Astrocyte (in vitro differentiated cells and primary cell): ENCODE results near the gene REG3G. TPM values are rescaled to one million over a fixed set of nuclear protein-coding genes. Genes with fewer than 3 reads are reported as not detected.

ENCODE experiments used
- DNase-seq: peaks from one replicate; pipeline ENCODE4 v3.0.0-alpha.2; 2010; ENCODE audit warnings: low read depth
- FAIRE-seq: peaks from 2 replicates; lab custom pipeline; 2011; peaks lifted over from hg19 to GRCh38; lab: Jason Lieb, UNC
- H2AFZ ChIP-seq: 2 replicates; pipeline ENCODE4 v1.6.0; 2012; ENCODE audit warnings: low read depth, low read length, inconsistent platforms
- H3K27ac ChIP-seq: 2 replicates; pipeline ENCODE4 v1.5.1; 2011; ENCODE audit warnings: low read depth, low read length, inconsistent platforms
- H3K27me3 ChIP-seq: 2 replicates; pipeline ENCODE4 v1.6.0; 2011; ENCODE audit warnings: low read length, inconsistent platforms; ENCODE audit not compliant: insufficient read depth
- H3K36me3 ChIP-seq: 2 replicates; pipeline ENCODE4 v1.5.1; 2011; ENCODE audit warnings: low read length, inconsistent platforms; ENCODE audit not compliant: insufficient read depth
- H3K4me1 ChIP-seq: 2 replicates; pipeline ENCODE4 v1.5.1; 2011; ENCODE audit warnings: low read length, inconsistent platforms; ENCODE audit not compliant: insufficient read depth
- H3K4me2 ChIP-seq: 2 replicates; pipeline ENCODE4 v1.6.0; 2012; ENCODE audit warnings: low read length, inconsistent platforms
- H3K4me3 ChIP-seq: 2 replicates; pipeline ENCODE4 v1.5.1; 2011; ENCODE audit warnings: low read depth, mild to moderate bottlenecking, low read length, inconsistent platforms; ENCODE audit not compliant: insufficient read depth
- H3K79me2 ChIP-seq: 2 replicates; pipeline ENCODE4 v1.6.0; 2012; ENCODE audit warnings: mild to moderate bottlenecking, low read length, inconsistent platforms; ENCODE audit not compliant: insufficient read depth
- H3K9ac ChIP-seq: 2 replicates; pipeline ENCODE4 v1.6.0; 2012; ENCODE audit warnings: mild to moderate bottlenecking, low read length, inconsistent platforms
- H3K9me3 ChIP-seq: 2 replicates; pipeline ENCODE4 v1.5.1; 2012; ENCODE audit warnings: low read depth, mild to moderate bottlenecking, low read length, inconsistent platforms; ENCODE audit not compliant: insufficient read depth
- H4K20me1 ChIP-seq: 2 replicates; pipeline ENCODE4 v1.6.0; 2012; ENCODE audit warnings: low read length, inconsistent platforms; ENCODE audit not compliant: insufficient read depth
- H3K27ac Mint-ChIP-seq: one replicate; pipeline ENCODE4 v1.8.0; 2021; ENCODE audit warnings: mild to moderate bottlenecking, mixed read lengths; ENCODE audit not compliant: unreplicated experiment
- H3K27me3 Mint-ChIP-seq: one replicate; pipeline ENCODE4 v1.8.0; 2021; ENCODE audit warnings: low read depth, mixed read lengths; ENCODE audit not compliant: unreplicated experiment
- H3K36me3 Mint-ChIP-seq: one replicate; pipeline ENCODE4 v1.8.0; 2021; ENCODE audit warnings: low read depth, mixed read lengths; ENCODE audit not compliant: unreplicated experiment
- H3K4me1 Mint-ChIP-seq: one replicate; pipeline ENCODE4 v1.8.0; 2021; ENCODE audit warnings: low read depth, mixed read lengths; ENCODE audit not compliant: unreplicated experiment
- H3K4me3 Mint-ChIP-seq: one replicate; pipeline ENCODE4 v1.8.0; 2021; ENCODE audit warnings: mild to moderate bottlenecking, moderate library complexity, mixed read lengths; ENCODE audit not compliant: unreplicated experiment
- H3K9me3 Mint-ChIP-seq: one replicate; pipeline ENCODE4 v1.8.0; 2021; ENCODE audit warnings: mild to moderate bottlenecking, mixed read lengths; ENCODE audit not compliant: unreplicated experiment
- EZH2 ChIP-seq: IDR thresholded peaks from 2 replicates; pipeline ENCODE4 v1.6.1; 2012; ENCODE audit warnings: mild to moderate bottlenecking, low read length, inconsistent platforms; ENCODE audit not compliant: insufficient read depth
- total RNA-seq: library from RNA; stranded (reverse); gene quantifications from 2 replicates; pipeline ENCODE4 v1.2.1, GENCODE V29; 2021
- TF ChIP-seq, protein P1 (sequence below): IDR thresholded peaks from 2 replicates; pipeline ENCODE4 v1.5.1; 2011; ENCODE audit warnings: low read depth, mild to moderate bottlenecking, inconsistent platforms, low read length, moderate library complexity; ENCODE audit not compliant: insufficient read depth

REG3G gene
- total RNA-seq, 1 donor from 2014 or later: not detected

DNA sequence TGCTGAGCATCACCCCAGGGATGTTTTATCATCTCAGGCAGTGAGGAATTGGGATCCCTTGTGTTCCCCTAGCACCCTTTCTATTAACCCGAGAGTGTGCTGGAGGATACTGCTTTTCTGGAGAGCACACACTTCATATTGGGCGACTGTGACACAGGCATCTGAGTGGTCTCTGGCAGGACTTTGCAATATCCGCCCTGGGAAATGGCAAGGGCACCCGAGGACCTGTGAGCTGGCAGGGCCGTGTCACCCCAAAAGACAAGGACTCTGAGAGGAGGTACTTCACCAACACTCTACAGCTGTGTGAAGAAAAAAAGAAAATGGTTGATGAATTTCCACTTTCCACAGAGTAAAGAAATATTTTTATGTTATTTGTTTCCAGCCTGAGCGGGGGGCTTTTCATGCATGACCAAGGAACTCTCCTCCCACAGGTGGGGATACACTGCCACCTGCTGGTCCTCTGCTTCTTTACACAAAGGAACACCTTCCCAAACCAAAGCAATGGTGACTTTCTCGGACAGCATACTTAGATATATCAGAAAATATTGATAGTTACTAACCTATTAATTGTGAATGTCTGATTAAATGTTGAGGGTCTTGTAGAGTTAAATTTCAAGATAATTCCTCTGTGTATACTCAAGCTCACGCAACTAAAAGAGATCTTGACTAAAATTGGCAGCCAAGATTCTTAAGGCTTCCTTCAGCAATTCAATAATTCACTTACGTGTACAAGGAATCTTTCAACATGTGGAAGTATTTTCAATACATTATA is 45.9 kb upstream of the REG3G start:
- no peaks in the 10 kb centered on the region for H3K4me1 ChIP-seq
- H3K4me3 ChIP-seq: no peak overlapping the region
- H3K9me3 ChIP-seq: no peaks in the 10 kb centered on the region
- no peak overlapping the region for H2AFZ ChIP-seq
- no peak for DNase-seq
- Mint-ChIP-seq H3K27me3 (no peaks in the 10 kb centered on the region), H3K4me3 (no peak overlapping the region), H3K9me3 (no peaks in the 10 kb centered on the region), H3K4me1 (peaks cover 6% of the 10 kb centered on the region), H3K27ac (no peak overlapping the region), H3K36me3 (no peaks in the 10 kb centered on the region)
- H3K79me2 ChIP-seq: no peaks in the 10 kb centered on the region
- TF ChIP-seq, protein P1, sequence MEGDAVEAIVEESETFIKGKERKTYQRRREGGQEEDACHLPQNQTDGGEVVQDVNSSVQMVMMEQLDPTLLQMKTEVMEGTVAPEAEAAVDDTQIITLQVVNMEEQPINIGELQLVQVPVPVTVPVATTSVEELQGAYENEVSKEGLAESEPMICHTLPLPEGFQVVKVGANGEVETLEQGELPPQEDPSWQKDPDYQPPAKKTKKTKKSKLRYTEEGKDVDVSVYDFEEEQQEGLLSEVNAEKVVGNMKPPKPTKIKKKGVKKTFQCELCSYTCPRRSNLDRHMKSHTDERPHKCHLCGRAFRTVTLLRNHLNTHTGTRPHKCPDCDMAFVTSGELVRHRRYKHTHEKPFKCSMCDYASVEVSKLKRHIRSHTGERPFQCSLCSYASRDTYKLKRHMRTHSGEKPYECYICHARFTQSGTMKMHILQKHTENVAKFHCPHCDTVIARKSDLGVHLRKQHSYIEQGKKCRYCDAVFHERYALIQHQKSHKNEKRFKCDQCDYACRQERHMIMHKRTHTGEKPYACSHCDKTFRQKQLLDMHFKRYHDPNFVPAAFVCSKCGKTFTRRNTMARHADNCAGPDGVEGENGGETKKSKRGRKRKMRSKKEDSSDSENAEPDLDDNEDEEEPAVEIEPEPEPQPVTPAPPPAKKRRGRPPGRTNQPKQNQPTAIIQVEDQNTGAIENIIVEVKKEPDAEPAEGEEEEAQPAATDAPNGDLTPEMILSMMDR: peak; percentile 75
- no peak for TF ChIP-seq EZH2
- H3K27me3 ChIP-seq: no peaks in the 10 kb centered on the region
- H3K4me2 ChIP-seq: no peak overlapping the region
- no peak for FAIRE-seq
- no peaks in the 10 kb centered on the region for H3K36me3 ChIP-seq
- no peak overlapping the region for H3K27ac ChIP-seq
- H4K20me1 ChIP-seq: no peaks in the 10 kb centered on the region
- no peak overlapping the region for H3K9ac ChIP-seq

- H3K9me3 Mint-ChIP-seq: no peaks in the 10 kb centered on the region
- Histone ChIP-seq H3K27ac (no peak overlapping the region), H3K27me3 (no peaks in the 10 kb centered on the region), H4K20me1 (no peaks in the 10 kb centered on the region), H3K36me3 (no peaks in the 10 kb centered on the region), H3K79me2 (no peaks in the 10 kb centered on the region), H3K4me2 (no peak overlapping the region), H3K9ac (no peak overlapping the region), H2AFZ (no peak overlapping the region), H3K4me1 (no peaks in the 10 kb centered on the region), H3K4me3 (no peak overlapping the region), H3K9me3 (no peaks in the 10 kb centered on the region)
- TF ChIP-seq EZH2: no peak
- H3K27ac Mint-ChIP-seq: no peak overlapping the region
- no peak for FAIRE-seq
- no peaks in the 10 kb centered on the region for H3K36me3 Mint-ChIP-seq
- no peak overlapping the region for H3K4me3 Mint-ChIP-seq
- no peaks in the 10 kb centered on the region for H3K27me3 Mint-ChIP-seq
- peaks cover 6% of the 10 kb centered on the region for H3K4me1 Mint-ChIP-seq
- DNase-seq: no peak
These were observed 45.4 kb upstream of the REG3G start for GRCh38 chr2:78980152-78980465.

DNA sequence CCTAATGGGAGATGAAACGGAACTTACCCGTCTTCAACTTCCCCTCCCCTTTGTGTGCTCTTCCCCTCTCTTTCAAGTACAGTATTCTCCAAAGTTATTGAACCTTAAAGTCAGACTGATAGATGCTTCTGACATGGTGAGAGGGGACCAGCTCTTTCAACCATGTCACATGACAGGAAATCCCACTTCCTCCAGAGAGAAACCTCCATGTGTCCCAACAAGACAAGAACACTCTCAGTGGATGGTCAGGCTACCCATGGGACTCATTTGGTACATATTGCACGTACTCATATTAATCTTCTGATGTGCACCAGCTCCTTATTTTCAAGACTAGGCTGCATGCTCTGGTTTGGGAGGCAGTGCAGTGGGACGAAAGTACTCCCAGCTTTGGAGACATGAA is 44.6 kb upstream of the REG3G start:
- Mint-ChIP-seq H3K27me3 (no peaks in the 10 kb centered on the region), H3K4me3 (no peak overlapping the region), H3K9me3 (no peaks in the 10 kb centered on the region), H3K36me3 (no peaks in the 10 kb centered on the region), H3K27ac (no peak overlapping the region), H3K4me1 (peaks cover 6% of the 10 kb centered on the region)
- H3K27ac ChIP-seq: no peak overlapping the region
- no peak overlapping the region for H3K9ac ChIP-seq
- H3K4me2 ChIP-seq: no peak overlapping the region
- H3K36me3 ChIP-seq: no peaks in the 10 kb centered on the region
- TF ChIP-seq EZH2: no peak
- no peak overlapping the region for H3K4me3 ChIP-seq
- no peak for FAIRE-seq
- no peak for DNase-seq
- H2AFZ ChIP-seq: no peak overlapping the region
- H4K20me1 ChIP-seq: no peaks in the 10 kb centered on the region
- H3K9me3 ChIP-seq: no peaks in the 10 kb centered on the region
- no peaks in the 10 kb centered on the region for H3K27me3 ChIP-seq
- no peaks in the 10 kb centered on the region for H3K4me1 ChIP-seq
- no peaks in the 10 kb centered on the region for H3K79me2 ChIP-seq
